HepG2 (cell line): ENCODE results near the gene CLTA. TPM values are rescaled to one million over a fixed set of nuclear protein-coding genes. Genes with fewer than 3 reads are reported as not detected.

ENCODE experiments used
- CEBPB ChIP-seq: IDR thresholded peaks from 2 replicates; pipeline ENCODE4 v1.6.1; 2011; ENCODE audit warnings: low read depth, low read length, improper control_type of control experiment, borderline replicate concordance
- E2F5 ChIP-seq: sonication (generic); formaldehyde crosslinking; conservative IDR thresholded peaks from 2 replicates; pipeline ENCODE4 v1.4.0; 2020; ENCODE audit warnings: missing genetic modification reagents
- FOXP1 ChIP-seq, 2 experiments: fragments of 450-650 bp in 1 of 2; IDR thresholded peaks; 2 replicates each; pipeline ENCODE4 v1.6.1; 2017 to 2018; ENCODE audit warnings: antibody characterized with exemption in 1 of 2
- GPBP1L1 ChIP-seq: sonication (generic); formaldehyde crosslinking; IDR thresholded peaks from 2 replicates; pipeline ENCODE4 v1.5.0; 2020; ENCODE audit warnings: mild to moderate bottlenecking, missing genetic modification reagents
- KAT8 ChIP-seq: IDR thresholded peaks from 2 replicates; pipeline ENCODE4 v1.6.1; 2016; ENCODE audit warnings: missing genetic modification reagents, missing compliant biosample characterization
- NFE2 ChIP-seq: sonication (generic); formaldehyde crosslinking; IDR thresholded peaks from 2 replicates; pipeline ENCODE4 v1.4.0; 2020; ENCODE audit warnings: missing genetic modification reagents
- SCMH1 ChIP-seq: sonication (generic); formaldehyde crosslinking; IDR thresholded peaks from 2 replicates; pipeline ENCODE4 v1.9.0; 2021; ENCODE audit warnings: missing genetic modification reagents, mild to moderate bottlenecking, borderline replicate concordance
- SIN3B ChIP-seq: fragments of 150-350 bp; IDR thresholded peaks from 2 replicates; pipeline ENCODE4 v1.6.1; 2014; ENCODE audit warnings: low read length
- SNAI1 ChIP-seq: sonication (generic); formaldehyde crosslinking; IDR thresholded peaks from 2 replicates; pipeline ENCODE4 v1.5.0; 2020; ENCODE audit warnings: mild to moderate bottlenecking, missing genetic modification reagents, borderline replicate concordance
- TOPORS ChIP-seq: sonication (generic); formaldehyde crosslinking; IDR thresholded peaks from 2 replicates; pipeline ENCODE4 v1.8.0; 2023; ENCODE audit warnings: mild to moderate bottlenecking, missing genetic modification reagents
- TRIM24 ChIP-seq: sonication (generic); formaldehyde crosslinking; IDR thresholded peaks from 2 replicates; pipeline ENCODE4 v1.8.0; 2022; ENCODE audit warnings: mild to moderate bottlenecking, missing genetic modification reagents
- WIZ ChIP-seq: sonication (generic); formaldehyde crosslinking; IDR thresholded peaks from 2 replicates; pipeline ENCODE4 v1.5.1; 2020; ENCODE audit warnings: mild to moderate bottlenecking, missing genetic modification reagents
- ZBTB7B ChIP-seq: sonication (generic); formaldehyde crosslinking; IDR thresholded peaks from 2 replicates; pipeline ENCODE4 v1.4.0; 2020; ENCODE audit warnings: missing genetic modification reagents
- ZNF296 ChIP-seq: sonication (generic); formaldehyde crosslinking; conservative IDR thresholded peaks from 2 replicates; pipeline ENCODE4 v1.5.0; 2020; ENCODE audit warnings: mild to moderate bottlenecking, missing genetic modification reagents
- ZNF362 ChIP-seq: sonication (generic); formaldehyde crosslinking; IDR thresholded peaks from 2 replicates; pipeline ENCODE4 v1.4.0; 2020; ENCODE audit warnings: missing genetic modification reagents, mild to moderate bottlenecking, borderline replicate concordance
- ZNF441 ChIP-seq: sonication (generic); formaldehyde crosslinking; IDR thresholded peaks from 2 replicates; pipeline ENCODE4 v1.7.0; 2021; ENCODE audit warnings: missing genetic modification reagents, borderline replicate concordance
- ZNF580 ChIP-seq: IDR thresholded peaks from 2 replicates; pipeline ENCODE4 v1.6.1; 2016; ENCODE audit warnings: low read depth, borderline replicate concordance
- ZNF644 ChIP-seq: IDR thresholded peaks from 2 replicates; pipeline ENCODE4 v1.6.1; 2016; ENCODE audit warnings: low read depth
- ZNF670 ChIP-seq: sonication (generic); formaldehyde crosslinking; IDR thresholded peaks from 2 replicates; pipeline ENCODE4 v1.8.0; 2022; ENCODE audit warnings: mild to moderate bottlenecking, missing genetic modification reagents, borderline replicate concordance
- polyA plus RNA-seq, 8 experiments: library from polyadenylated mRNA; depleted of rRNA in 3 of 8; stranded (reverse) in 7 of 8; unstranded in 1 of 8; fragments of >200 nt; fragmentation: Illumina TruSeq in 4 of 8; extraction: Trizol in 4 of 8; gene quantifications; 2 replicates each; pipeline versions ENCODE4 v1.2.1 to v1.2.3, GENCODE V29; 2011 to 2016; ENCODE audit warnings: low read depth in 4 of 8, missing spikeins in 1 of 8, mixed read lengths in 1 of 8; ENCODE audit not compliant: insufficient read depth in 1 of 8
- total RNA-seq, 5 experiments: library from RNA; depleted of rRNA; stranded (reverse); fragments of >200 nt; fragmentation: Illumina TruSeq; extraction: Trizol; gene quantifications; 2 replicates each; pipeline ENCODE4 v1.2.3, GENCODE V29; 2016; ENCODE audit warnings: low read depth in 1 of 5
- TF ChIP-seq, protein P1 (sequence below): IDR thresholded peaks from 2 replicates; pipeline ENCODE4 v1.6.1; 2016; ENCODE audit warnings: mild to moderate bottlenecking, missing biosample characterization, missing genetic modification reagents
- TF ChIP-seq, protein P2 (sequence below): sonication (generic); formaldehyde crosslinking; IDR thresholded peaks from 2 replicates; pipeline ENCODE4 v1.4.0; 2020; ENCODE audit warnings: missing genetic modification reagents, borderline replicate concordance

The CLTA gene
- total and polyA plus RNA-seq, 2 of the 13 experiments (the other 11 are each of a cell fraction or from before 2014, with no cell fraction given): 143 to 222 TPM

- TF ChIP-seq ZNF362: no peak
- TF ChIP-seq ZNF670 (CRISPR knock-in tag): 0 out of 2 replicates have a peak, but pooled peaks have one; percentile 5
- no peak for TF ChIP-seq FOXP1 (IDR thresholded peaks at IDR 0.05)
- no peak for TF ChIP-seq FOXP1 (CRISPR knock-in tag; IDR thresholded peaks at IDR 0.05)
- TF ChIP-seq, protein P1, sequence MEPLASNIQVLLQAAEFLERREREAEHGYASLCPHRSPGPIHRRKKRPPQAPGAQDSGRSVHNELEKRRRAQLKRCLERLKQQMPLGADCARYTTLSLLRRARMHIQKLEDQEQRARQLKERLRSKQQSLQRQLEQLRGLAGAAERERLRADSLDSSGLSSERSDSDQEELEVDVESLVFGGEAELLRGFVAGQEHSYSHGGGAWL (CRISPR knock-in tag): no peak
- TF ChIP-seq CEBPB: no peak
- no peak for TF ChIP-seq E2F5
- TF ChIP-seq TOPORS: no peak
- no peak for TF ChIP-seq TRIM24
- no peak for TF ChIP-seq GPBP1L1
- TF ChIP-seq SNAI1 (CRISPR knock-in tag): no peak
- 0 out of 2 replicates have a peak, but pooled peaks have one; percentile 8 for TF ChIP-seq ZNF441 (CRISPR knock-in tag)
- TF ChIP-seq ZNF644 (CRISPR knock-in tag): no peak
- no peak for TF ChIP-seq ZBTB7B
- TF ChIP-seq SIN3B: no peak
- no peak for TF ChIP-seq WIZ
- no peak for TF ChIP-seq ZNF580 (CRISPR knock-in tag)
- TF ChIP-seq NFE2: no peak
- TF ChIP-seq SCMH1 (CRISPR knock-in tag): no peak
- TF ChIP-seq, protein P2, sequence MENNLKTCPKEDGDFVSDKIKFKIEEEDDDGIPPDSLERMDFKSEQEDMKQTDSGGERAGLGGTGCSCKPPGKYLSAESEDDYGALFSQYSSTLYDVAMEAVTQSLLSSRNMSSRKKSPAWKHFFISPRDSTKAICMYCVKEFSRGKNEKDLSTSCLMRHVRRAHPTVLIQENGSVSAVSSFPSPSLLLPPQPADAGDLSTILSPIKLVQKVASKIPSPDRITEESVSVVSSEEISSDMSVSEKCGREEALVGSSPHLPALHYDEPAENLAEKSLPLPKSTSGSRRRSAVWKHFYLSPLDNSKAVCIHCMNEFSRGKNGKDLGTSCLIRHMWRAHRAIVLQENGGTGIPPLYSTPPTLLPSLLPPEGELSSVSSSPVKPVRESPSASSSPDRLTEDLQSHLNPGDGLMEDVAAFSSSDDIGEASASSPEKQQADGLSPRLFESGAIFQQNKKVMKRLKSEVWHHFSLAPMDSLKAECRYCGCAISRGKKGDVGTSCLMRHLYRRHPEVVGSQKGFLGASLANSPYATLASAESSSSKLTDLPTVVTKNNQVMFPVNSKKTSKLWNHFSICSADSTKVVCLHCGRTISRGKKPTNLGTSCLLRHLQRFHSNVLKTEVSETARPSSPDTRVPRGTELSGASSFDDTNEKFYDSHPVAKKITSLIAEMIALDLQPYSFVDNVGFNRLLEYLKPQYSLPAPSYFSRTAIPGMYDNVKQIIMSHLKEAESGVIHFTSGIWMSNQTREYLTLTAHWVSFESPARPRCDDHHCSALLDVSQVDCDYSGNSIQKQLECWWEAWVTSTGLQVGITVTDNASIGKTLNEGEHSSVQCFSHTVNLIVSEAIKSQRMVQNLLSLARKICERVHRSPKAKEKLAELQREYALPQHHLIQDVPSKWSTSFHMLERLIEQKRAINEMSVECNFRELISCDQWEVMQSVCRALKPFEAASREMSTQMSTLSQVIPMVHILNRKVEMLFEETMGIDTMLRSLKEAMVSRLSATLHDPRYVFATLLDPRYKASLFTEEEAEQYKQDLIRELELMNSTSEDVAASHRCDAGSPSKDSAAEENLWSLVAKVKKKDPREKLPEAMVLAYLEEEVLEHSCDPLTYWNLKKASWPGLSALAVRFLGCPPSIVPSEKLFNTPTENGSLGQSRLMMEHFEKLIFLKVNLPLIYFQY (CRISPR knock-in tag): no peak
- no peak for TF ChIP-seq ZNF296
- no peak for TF ChIP-seq KAT8
These were observed 68.3 kb downstream of the CLTA start (continued) for GRCh38 chr9:36258996-36259533.
